ENCODE measurements around the gene TFCP2L1.

Gene TFCP2L1

DNA sequence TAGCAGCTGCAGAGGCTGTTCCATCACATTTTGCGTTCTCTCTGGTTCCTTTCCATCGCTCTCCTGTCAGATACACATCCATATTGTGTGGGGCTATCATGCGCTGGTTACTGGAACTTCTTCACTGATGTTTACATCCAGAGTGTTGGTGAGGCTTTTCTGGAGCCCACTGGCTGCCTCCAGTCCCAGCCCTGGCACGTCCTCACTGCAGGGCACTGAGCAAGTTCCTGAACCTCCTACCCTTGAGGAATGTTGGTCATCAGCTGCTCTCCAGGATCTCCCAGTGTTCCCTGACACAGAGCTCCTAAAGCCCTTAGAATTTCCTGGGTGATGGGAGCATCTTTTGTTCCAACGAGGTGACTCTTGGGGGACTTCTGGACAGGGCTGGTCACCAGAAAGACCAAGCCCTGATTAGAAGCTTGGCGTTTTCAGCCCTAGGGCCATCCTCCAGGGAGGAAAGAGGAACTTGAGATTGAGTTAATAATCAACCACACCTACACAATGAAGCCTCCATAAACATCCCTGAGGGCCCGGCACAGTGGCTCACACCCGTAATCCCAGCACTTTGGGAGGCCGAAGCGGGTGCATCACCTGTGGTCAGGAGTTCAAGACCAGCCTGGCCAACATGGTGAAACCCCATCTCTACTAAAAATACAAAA, 81.3 kb downstream of the TFCP2L1 start:
- DNase-seq (ENCODE audit: low read depth), result no peak

DNA sequence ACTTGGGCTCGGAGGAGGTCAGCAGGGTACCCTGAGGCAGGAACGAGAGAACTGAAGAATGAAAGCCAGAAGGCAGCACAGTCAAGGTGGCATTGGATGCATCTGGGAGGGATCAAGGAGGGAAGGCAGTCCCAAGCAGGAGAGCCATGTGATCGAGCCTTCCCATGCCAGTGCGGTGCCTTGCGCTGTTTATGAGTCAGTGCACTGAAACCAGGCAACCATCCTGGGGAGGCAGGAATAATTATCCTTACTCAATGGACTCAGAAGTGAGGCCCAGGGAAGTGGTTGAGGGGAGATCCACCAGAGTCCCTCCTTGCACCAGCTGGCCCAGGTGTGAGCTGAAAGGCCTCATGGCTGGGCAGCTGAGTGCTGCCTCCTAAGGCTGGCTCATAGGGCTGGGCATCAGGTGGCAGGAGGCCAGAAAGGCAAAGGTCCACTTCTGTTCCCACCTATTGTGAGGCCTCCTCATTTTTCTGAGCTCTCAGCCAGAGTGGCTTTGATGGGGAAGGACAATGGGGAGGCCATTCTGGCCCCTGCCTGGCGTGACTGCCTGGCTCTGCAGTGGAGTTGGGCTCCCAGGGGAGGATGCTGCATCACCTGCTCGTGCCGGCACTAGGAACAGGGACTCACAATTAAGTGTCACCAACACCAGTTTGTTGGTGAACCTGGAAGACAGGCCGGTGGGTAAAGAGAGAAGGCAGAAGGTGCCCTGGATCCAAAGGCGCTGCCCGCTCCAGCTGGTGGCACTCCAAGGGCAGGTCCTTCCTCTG, 82.3 kb downstream of the TFCP2L1 start:
- DNase-seq (ENCODE audit: low read depth), result no peak
- TF ChIP-seq, protein P1, sequence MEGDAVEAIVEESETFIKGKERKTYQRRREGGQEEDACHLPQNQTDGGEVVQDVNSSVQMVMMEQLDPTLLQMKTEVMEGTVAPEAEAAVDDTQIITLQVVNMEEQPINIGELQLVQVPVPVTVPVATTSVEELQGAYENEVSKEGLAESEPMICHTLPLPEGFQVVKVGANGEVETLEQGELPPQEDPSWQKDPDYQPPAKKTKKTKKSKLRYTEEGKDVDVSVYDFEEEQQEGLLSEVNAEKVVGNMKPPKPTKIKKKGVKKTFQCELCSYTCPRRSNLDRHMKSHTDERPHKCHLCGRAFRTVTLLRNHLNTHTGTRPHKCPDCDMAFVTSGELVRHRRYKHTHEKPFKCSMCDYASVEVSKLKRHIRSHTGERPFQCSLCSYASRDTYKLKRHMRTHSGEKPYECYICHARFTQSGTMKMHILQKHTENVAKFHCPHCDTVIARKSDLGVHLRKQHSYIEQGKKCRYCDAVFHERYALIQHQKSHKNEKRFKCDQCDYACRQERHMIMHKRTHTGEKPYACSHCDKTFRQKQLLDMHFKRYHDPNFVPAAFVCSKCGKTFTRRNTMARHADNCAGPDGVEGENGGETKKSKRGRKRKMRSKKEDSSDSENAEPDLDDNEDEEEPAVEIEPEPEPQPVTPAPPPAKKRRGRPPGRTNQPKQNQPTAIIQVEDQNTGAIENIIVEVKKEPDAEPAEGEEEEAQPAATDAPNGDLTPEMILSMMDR (conservative IDR thresholded peaks at IDR 0.05; ENCODE audit: low read depth, low read length), result no peak
- no peak overlapping the region for H3K4me3 ChIP-seq (ENCODE audit: low read depth, low read length)

More for the DNA sequence above, 81.3 kb downstream of the TFCP2L1 start:
- H3K4me3 ChIP-seq (ENCODE audit: low read depth, low read length), result no peak overlapping the region
- TF ChIP-seq, protein P1 (conservative IDR thresholded peaks at IDR 0.05; ENCODE audit: low read depth, low read length), result no peak

DNA sequence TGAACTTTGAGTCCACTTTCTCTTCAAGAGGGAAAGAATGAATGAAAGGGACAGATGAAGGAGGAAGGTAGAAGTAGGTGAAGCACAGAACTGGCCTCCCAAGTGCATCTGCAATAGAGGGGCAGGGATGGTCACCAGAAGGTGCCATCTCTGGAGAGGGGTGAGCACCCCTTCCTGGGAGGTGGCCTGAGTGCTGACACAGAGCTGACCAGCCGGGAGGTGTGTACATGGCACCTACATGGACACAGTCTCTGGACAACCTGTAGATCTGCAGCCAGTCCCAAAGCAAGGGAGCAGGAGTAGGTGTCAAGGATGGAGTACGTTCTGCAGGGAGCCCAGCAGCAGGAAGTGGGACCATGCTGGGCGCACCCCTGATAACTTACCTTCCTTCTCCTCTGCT, 83.2 kb downstream of the TFCP2L1 start:
- no peak for DNase-seq (ENCODE audit: low read depth)
- H3K4me3 ChIP-seq (ENCODE audit: low read depth, low read length), result no peak overlapping the region
- TF ChIP-seq, protein P1 (conservative IDR thresholded peaks at IDR 0.05; ENCODE audit: low read depth, low read length), result no peak

DNA sequence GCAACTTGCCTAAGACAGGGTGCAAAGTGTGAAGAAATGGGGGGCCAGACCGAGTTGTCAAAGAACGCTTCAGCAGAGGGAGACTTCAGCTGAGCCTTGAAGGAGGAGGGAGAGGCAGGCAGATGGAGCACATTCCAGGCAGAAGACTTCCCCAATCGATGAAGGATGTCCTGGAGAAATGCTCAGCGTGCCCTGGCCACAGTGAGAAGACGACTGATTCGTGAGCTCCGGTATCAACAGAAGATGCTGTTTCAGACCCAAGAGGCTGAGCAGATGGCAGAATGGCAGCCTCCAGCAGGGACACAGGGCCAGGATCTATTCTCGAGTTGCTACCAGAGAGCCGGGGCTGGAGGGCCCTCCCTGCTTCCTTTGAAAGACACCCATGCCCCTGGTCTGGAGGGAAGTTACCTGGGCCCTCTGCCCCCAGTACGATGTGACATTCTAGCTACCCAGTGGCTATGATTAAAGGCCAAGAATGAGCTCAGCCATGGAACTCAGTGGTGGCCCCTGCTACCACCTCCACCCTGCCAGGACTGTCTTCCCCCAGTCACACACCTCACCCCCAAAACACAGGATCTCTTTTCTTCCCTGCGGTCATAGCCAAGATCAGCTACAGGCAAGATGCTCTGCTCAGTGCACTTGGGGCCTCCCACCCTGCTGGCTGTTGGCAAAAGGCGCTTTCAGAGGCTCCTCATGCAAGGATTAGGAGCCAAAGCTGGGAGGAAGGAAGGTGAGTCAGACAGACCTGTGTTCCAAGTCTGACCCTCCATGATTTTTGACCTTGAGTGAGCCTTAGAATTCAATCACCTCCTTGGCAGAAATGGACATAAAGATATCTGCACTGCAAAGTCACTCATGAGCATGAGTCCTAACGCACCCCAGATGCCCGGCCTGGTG, 84.3 kb downstream of the TFCP2L1 start:
- no peak for DNase-seq (ENCODE audit: low read depth)
- no peak overlapping the region for H3K4me3 ChIP-seq (ENCODE audit: low read depth, low read length)
- TF ChIP-seq, protein P1 (conservative IDR thresholded peaks at IDR 0.05; ENCODE audit: low read depth, low read length), result no peak

DNA sequence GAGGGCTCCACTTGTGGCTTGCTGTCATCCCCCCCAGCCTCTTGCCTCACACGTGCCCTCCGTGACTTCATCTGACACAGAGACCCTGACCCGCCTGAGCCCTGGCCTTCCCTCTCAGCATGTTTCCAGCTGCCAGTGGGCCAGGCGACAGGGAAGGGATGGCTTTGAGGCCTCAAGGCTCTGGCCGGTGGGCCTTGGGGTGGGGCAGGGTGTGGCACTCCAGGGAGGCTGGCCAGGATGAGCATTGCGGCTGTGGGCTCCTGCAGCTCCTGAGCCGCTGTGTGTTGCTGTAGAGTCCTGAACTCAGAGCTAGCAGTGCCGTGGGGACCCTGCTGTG, 85.0 kb downstream of the TFCP2L1 start:
- no peak overlapping the region for H3K4me3 ChIP-seq (ENCODE audit: low read depth, low read length)
- TF ChIP-seq, protein P1 (conservative IDR thresholded peaks at IDR 0.05; ENCODE audit: low read depth, low read length), result no peak
- DNase-seq (ENCODE audit: low read depth), result no peak

DNA sequence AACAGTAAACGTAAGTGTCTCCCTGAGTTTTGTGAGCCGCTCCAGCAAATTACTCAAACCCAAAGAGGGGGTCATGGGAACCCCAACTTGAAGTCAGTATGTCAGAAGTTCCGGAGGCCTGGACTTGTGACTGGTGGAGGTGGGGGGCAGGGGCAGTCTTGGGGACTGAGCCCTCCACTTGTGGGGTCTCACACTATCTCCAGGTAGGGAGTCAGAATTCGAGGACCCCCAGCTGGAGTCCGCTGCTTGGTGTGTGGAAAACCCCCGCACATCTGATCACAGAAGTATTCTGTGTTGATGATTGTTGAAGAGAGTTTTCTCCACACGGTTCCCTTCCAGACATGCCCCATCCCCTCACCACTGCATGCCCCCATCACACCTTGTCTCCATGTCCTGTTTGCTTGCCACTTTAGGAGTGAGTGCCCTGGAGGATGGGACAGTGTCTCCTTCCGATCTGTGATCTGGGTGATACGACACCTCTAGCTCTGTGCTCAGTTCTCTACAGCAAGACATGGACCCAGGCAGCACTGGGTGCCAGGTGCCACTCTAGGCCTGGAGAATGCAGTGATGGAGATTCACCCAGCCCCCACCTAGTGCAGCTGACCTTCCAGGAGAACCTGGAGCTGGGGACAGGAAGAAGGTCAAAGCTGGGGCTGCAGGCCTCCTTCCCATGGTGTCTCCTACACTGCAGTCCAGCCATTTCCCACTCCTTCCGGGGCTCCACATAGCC, 85.6 kb downstream of the TFCP2L1 start:
- DNase-seq (ENCODE audit: low read depth), result no peak
- no peak overlapping the region for H3K4me3 ChIP-seq (ENCODE audit: low read depth, low read length)
- TF ChIP-seq, protein P1 (conservative IDR thresholded peaks at IDR 0.05; ENCODE audit: low read depth, low read length), result no peak
